Measurements from ENCODE around the gene TPO. TPM values are rescaled to one million over a fixed set of nuclear protein-coding genes. Genes with fewer than 3 reads are reported as not detected.

The TPO gene
- total RNA-seq, 1 donor from 2014 or later: not detected

- no peak overlapping the region for H3K4me2 ChIP-seq
- H3K9ac ChIP-seq: no peak overlapping the region
- H4K20me1 ChIP-seq (ENCODE audit: low read depth): no peaks in the 10 kb centered on the region
- H3K27me3 ChIP-seq: no peaks in the 10 kb centered on the region
- no peaks in the 10 kb centered on the region for H3K36me3 ChIP-seq
- no peak overlapping the region for H3K27ac ChIP-seq
- no peak overlapping the region for H2AFZ ChIP-seq (replicated peaks)
- TF ChIP-seq EZH2 (IDR thresholded peaks at IDR 0.05) (no peak), CTCF (IDR thresholded peaks at IDR 0.05) (no peak), EZH2phosphoT487 (IDR thresholded peaks at IDR 0.05) (no peak)
- H3K27ac Mint-ChIP-seq: no peak overlapping the region
- H3K27me3 Mint-ChIP-seq (ENCODE audit: insufficient read depth, low read depth): no peaks in the 10 kb centered on the region
- no peaks in the 10 kb centered on the region for H3K36me3 Mint-ChIP-seq
- DNase-seq (ENCODE audit: low spot score): no peak
- H3K4me1 ChIP-seq: no peaks in the 10 kb centered on the region
- H3K9me3 ChIP-seq (ENCODE audit: low read depth): no peaks in the 10 kb centered on the region
- H3K4me3 Mint-ChIP-seq: no peak overlapping the region
- no peaks in the 10 kb centered on the region for H3K4me1 Mint-ChIP-seq
- no peaks in the 10 kb centered on the region for H3K9me3 Mint-ChIP-seq
- no peak overlapping the region for H3K4me3 ChIP-seq
- no peaks in the 10 kb centered on the region for H3F3A ChIP-seq (ENCODE audit: low read depth)
- H3K79me2 ChIP-seq (ENCODE audit: low read depth): no peaks in the 10 kb centered on the region
These were observed 88.0 kb downstream of the TPO start for GRCh38 chr2:1501038-1501851.

- H3K4me2 ChIP-seq: no peak overlapping the region
- no peaks in the 10 kb centered on the region for H3K79me2 ChIP-seq (ENCODE audit: low read depth)
- no peaks in the 10 kb centered on the region for H3K36me3 Mint-ChIP-seq
- H3K27me3 ChIP-seq: no peaks in the 10 kb centered on the region
- H2AFZ ChIP-seq (replicated peaks): no peak overlapping the region
- H3K4me3 ChIP-seq: no peak overlapping the region
- H3K9me3 Mint-ChIP-seq: no peaks in the 10 kb centered on the region
- no peak overlapping the region for H3K4me3 Mint-ChIP-seq
- no peaks in the 10 kb centered on the region for H3F3A ChIP-seq (ENCODE audit: low read depth)
- DNase-seq (ENCODE audit: low spot score): no peak
- H3K9ac ChIP-seq: no peak overlapping the region
- TF ChIP-seq EZH2phosphoT487 (IDR thresholded peaks at IDR 0.05) (no peak), CTCF (IDR thresholded peaks at IDR 0.05) (no peak), EZH2 (IDR thresholded peaks at IDR 0.05) (no peak)
- no peaks in the 10 kb centered on the region for H3K4me1 Mint-ChIP-seq
- H4K20me1 ChIP-seq (ENCODE audit: low read depth): no peaks in the 10 kb centered on the region
- no peak overlapping the region for H3K27ac ChIP-seq
- H3K4me1 ChIP-seq: no peaks in the 10 kb centered on the region
- H3K27ac Mint-ChIP-seq: no peak overlapping the region
- no peaks in the 10 kb centered on the region for H3K27me3 Mint-ChIP-seq (ENCODE audit: insufficient read depth, low read depth)
- no peaks in the 10 kb centered on the region for H3K9me3 ChIP-seq (ENCODE audit: low read depth)
- H3K36me3 ChIP-seq: no peaks in the 10 kb centered on the region
These were observed 88.7 kb downstream of the TPO start for GRCh38 chr2:1501991-1502390.

- Histone ChIP-seq H3K27ac (no peak overlapping the region), H3K9ac (no peak overlapping the region), H3K4me2 (no peak overlapping the region), H3K27me3 (no peaks in the 10 kb centered on the region), H4K20me1 (ENCODE audit: low read depth) (no peaks in the 10 kb centered on the region), H3F3A (ENCODE audit: low read depth) (no peaks in the 10 kb centered on the region), H3K4me3 (no peak overlapping the region), H2AFZ (replicated peaks) (no peak overlapping the region), H3K4me1 (no peaks in the 10 kb centered on the region), H3K9me3 (ENCODE audit: low read depth) (no peaks in the 10 kb centered on the region), H3K36me3 (no peaks in the 10 kb centered on the region), H3K79me2 (ENCODE audit: low read depth) (no peaks in the 10 kb centered on the region)
- no peaks in the 10 kb centered on the region for H3K4me1 Mint-ChIP-seq
- no peak overlapping the region for H3K4me3 Mint-ChIP-seq
- no peak for TF ChIP-seq EZH2 (IDR thresholded peaks at IDR 0.05)
- no peak for TF ChIP-seq CTCF (IDR thresholded peaks at IDR 0.05)
- TF ChIP-seq EZH2phosphoT487 (IDR thresholded peaks at IDR 0.05): no peak
- no peak for DNase-seq (ENCODE audit: low spot score)
- H3K36me3 Mint-ChIP-seq: no peaks in the 10 kb centered on the region
- H3K27ac Mint-ChIP-seq: no peak overlapping the region
- no peaks in the 10 kb centered on the region for H3K9me3 Mint-ChIP-seq
- H3K27me3 Mint-ChIP-seq (ENCODE audit: insufficient read depth, low read depth): no peaks in the 10 kb centered on the region
These were observed 89.6 kb downstream of the TPO start for GRCh38 chr2:1502891-1503304.
